ENCODE data around the gene AUTS2.

The AUTS2 gene

DNA sequence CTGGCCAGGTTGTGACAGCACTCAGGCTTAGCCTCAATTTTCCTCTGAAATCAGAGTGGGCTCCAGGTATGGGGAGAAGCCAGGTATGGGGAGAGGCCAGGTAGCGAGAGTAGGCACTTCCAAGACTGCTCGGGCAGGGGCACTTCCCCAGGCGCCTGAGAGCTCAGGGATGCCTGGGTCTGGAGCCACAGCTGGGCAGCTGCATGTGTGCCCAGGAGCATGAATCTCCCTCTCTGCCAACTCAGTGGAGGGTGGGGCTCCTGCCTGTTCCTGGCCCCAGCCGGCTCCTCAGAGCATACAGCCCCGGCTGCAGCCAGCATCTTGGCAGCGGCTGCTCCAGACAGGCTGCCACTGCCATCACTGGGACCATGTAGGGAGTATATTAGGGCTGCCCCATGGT, 313.9 kb downstream of the AUTS2 start:
- DNase-seq = no peak

DNA sequence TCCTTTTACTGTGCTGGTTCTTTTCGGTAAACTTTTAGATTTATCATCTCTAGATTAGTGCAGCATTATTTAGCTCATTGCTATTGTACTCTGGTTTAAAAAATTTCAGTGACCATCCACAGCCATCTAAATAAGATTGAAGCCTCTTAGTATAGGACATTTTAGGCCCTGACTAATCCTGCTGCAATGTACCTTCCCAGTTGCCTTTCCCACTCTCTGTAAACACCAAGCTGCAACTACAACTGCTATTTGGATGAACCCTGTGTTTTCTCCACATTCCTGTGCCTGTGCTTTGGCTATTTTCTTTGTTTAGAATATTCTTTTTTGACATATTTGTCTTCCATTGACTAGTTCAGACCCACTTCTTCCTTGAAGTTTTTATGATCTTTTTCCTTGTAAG, 314.6 kb downstream of the AUTS2 start:
- no peak for DNase-seq

DNA sequence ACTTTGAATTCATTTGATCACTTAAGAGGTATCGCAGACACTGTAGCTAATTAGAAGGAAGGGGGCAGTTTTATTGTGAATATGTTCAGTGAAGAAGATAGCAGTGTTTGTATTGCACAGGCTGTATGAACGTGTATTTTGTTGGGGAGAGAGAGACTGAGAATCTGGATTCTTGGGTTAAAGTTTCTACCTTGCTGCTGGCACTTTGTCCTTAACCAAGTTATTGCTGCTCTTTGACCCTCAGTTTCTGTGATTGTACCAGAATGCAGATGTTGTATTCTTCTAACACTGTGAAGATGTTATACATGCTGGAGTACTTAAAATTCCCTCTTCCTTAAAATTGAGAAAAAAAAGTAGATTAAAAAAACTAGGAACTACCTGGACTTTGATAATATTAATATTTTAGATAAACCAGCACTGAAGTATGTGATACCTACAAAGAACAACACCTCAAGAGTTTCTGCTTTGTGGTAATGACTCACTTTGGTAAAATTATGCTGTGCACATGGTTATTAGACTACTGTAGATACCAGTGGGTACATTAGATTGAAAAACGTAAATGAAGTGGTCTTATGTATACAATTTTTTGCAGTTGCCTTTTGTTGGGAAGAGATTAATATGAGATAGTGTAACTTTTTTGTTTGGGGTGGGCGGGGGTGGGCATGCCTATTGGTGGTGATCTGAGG, 321.3 kb downstream of the AUTS2 start:
- DNase-seq = no peak

DNA sequence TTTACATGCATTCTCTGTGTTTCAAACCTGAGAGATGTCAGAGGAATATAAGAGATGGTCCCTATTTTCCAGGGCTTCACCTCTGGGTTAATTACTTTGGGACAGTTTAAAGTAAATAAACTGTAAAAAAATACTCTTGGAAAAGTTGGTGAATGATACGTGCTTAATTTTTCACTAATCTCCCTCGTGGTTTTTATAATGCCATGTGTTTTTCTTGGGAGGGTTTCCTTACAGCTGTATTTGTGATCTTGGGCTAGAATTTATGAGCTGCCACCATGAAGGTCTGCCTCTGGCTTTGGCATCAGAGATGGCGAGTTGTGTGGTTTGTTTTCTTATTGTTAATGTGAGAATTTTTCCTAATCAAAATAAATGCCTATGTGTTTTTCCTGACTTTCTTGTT, 322.5 kb downstream of the AUTS2 start:
- no peak for DNase-seq

DNA sequence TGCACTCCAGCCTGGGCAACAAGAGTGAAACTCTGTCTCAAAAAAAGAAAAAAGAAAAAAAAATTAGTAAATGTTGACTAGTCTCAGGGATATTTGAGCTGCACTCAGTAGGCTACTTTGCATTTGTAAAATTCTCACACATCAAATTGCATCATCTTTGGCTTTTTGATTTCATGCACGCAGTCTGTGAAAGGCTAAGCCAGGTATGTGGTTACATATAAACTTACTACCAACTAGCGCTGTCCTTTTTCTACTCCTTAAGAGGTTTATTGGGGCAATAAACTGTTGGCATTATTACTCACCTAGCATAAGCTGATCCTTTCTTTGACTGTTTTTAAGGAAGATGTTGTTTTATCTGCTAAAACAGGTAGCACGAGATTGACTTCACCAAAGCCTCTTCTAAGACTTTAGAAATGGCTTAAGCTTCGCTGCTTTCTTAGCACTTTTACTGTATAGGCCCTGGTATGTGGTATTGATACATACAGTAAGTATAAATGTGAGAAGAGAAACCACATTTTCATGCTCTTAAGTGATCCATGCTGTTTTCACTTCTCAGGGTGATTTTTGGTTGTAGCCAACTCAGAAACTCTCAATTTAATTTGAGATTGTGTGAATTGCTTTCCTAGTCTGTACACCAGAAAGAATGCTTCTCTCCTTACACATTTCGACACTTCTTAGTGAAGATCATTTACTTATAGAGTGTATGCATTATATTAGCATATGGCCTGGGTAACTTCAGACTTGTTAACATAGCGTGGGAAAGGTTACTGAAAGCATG, 323.9 kb downstream of the AUTS2 start:
- no peak for DNase-seq

DNA sequence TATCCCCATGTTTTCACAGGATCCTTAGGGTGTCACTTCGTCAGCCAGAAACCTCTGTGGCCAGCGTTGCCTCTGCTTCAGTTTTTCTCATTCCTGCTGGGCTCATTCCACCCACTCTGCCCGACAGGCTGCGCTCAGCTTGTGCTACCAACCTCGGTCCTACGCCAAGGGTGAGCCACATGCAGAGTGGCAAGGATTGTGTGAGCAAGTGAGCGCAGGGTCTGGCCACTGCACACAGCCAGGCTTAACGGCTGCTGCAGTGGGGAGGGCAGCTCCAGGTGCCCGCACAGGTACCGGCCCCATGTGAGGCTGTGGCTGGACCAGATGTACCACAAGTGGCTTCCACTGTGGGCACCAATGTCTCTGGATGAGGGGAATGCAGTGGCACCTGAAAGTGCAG, 329.2 kb downstream of the AUTS2 start:
- no peak for DNase-seq

DNA sequence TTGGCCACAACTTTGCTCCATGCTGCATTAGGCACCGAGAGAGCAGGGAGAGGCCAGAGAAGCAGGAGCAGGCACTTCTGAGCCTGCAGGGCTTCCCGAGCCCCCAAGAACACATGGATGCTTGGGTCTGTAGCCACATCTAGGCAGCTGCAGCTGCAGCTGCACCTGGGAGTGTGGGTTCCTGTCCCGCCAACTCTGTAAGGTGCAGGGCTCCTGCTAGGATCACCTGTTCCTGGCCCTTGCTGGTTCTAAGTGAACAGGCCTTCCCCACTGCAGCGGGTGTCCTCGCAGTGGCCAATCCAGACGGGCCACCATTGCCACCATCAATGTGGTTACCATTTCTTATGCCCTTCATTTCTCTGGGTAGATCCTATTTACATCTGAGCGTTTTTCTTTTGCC, 330.3 kb downstream of the AUTS2 start:
- no peak for DNase-seq

DNA sequence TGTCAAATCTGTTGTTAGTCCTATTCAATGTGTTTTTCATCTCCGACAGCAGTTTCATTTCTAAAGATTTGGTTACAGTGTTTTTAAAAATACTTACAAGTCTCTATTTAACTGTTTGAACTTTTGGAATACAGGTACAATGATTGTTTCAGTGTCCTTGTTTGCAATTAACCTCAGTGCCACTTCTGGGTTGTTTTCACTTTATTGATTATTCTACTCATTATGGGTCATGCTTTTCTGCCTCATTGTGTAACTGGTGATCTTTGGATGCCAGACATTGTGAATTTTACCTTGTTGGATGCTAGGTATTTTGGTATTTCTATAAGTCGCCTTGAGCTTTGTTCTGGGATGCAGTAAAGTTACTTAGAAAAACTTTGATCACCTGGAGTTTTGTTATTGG, 331.3 kb downstream of the AUTS2 start:
- DNase-seq = no peak

DNA sequence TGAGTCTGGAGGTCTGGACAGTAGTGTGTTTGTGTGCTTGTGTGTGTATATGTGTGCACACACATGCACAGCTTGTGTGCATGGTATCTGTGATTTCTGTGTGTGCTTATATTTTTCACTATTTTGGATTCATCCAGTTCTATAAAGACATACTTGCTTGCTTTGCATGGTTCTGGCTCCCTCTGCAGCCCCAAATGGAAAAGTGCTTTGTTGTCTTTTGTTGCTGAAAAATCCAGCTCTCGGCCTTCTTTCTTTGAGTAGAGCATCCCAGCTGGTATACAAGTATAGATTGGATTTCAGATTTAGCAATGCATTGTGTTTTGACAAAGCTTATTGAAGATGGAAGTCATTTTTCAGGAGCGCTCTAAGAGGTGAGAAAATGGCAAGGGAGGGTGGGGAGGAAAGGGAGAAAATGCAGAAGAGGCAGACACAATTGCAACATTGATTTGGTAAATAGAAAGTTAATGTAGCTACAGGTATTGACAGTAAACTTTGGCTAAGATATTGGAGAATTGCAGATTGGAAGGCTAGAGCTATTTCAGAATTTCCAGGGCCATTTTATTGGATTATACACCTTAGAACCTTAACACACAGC, 333.9 kb downstream of the AUTS2 start:
- DNase-seq = no peak

DNA sequence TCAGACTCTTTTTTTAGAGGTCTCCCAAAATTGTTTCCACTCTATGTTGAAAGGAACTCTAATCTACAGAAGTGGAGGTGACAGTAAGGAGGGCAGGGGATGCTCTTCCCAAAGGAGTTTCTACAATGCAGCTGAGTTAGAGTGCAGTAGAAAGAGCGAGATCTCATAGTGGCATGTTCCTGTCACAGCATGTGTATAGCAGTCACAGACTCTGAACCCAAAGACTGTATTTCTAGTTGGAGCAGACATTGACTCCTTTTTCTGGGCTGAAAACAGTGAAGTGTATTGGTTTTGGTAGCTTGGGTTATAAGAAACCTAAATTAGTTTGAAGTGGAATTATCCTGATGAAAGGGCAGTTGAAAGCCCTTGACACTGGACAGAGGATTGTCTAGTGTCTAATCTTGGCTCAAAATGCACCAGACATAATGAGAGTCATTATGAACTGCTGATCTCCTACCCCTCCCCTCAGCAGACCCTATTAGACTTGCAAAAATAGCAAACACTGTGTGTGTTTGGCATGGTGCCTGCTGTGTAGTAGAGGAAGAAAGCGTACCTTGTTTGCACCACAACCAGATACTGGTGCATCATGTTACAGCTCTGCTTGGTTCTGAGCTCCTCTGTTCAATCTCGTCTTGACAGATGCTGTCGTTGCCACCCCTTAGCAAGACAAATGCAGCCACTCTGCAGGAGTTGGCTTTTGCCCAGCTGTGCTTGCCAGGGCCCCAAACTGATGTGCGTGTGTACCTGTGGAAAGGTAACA, 336.0 kb downstream of the AUTS2 start:
- DNase-seq = no peak

DNA sequence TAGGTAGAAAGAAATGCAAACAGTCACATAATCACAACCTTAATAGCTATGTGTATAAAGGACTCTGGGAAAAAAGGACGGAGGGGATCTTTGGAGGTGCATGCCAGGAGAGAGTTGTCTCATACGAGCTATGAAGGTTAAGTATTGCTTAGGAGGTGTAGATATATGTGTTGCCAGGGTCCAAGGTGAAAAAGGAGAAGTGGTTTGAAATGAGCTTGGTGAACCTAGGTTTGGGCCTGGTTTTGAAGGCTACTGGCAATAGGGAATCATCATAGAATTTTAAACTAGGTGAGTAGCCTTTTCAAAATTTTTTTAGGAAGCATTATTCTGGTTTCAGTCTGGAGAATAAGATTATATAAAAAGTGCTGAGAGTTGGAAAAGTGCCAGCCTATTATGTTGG, 336.8 kb downstream of the AUTS2 start:
- no peak for DNase-seq

DNA sequence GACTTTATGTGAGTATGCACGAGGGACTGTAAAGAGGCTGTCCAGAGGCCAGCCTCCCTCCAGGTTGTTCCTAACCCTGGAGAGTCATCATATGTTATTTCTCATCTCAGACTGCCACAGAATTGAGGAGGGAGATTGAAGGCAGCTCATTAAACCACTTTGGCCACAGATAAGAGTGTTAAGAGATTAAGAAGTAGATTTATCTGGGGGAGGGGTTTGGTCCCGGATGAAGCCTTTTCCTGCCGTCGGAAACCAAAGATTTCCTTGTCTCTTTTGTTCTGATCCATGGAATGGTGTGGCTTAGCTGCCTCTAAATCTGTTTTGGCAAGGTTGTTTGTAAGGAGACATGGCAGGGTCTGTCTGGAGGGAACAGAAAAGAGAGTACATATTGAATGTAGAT, 338.8 kb downstream of the AUTS2 start:
- no peak for DNase-seq

DNA sequence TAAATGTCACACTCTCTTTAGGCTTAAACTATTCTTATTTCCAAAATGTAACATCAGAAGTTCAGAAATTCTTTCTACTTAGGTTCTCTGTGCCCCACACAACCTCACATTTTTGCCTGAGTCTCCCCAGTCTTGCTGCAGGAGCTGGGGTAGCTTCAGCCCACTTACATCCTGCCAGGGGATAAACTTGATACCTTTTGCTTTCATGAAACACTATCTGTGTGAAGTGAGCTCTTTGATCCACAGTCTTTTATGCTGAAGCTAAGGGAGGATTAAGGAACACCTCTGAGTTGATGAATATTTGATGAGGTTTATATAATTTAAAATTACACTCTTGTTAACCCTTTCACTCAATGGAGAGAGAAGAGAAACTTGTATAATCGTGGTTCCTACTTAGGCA, 341.0 kb downstream of the AUTS2 start:
- DNase-seq = no peak

DNA sequence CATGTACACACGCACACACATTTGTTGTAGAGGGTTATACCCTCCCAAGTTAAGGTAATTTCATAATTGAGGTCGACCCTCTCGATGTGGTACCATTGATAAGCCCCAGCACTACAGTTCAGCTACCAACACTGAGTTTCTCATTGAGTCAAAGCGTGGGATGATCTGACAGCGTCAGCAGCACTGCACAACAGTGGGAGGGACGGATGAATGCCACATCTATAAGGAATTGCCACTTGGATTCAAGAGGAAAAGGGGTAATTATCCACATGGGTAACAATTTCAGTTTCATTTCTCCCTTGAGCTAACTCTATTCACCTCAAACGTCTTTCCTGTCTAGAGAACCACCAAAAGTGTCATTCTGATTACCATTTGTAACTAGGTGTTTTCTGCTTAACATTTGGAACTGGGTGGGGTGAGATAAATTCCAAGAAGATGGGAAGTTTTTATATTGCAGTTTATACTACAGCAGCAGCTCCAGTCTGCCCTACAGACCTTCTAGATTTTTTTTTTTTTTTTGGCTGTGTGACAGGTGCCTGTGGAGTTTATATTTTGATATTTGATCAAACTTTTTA, 342.9 kb downstream of the AUTS2 start:
- DNase-seq = no peak

DNA sequence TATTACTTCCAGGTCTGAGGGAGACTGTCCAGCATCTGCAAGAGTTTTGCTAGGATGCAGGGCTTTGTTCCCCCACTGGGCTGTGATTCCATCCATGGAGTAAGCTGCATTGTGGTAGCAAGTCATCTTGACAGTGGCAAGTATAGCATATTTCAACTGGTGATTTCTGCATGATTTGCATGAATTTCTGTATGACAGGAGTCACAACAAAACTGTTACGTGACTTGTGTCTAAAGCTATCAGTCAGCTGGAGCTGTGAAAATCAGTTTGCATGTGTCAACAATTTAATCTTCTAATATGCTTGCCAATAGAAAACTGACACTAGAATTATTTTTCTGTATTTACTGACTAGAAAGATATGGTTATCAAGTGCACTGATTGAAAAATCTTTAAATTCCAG, 344.3 kb downstream of the AUTS2 start:
- no peak for DNase-seq

DNA sequence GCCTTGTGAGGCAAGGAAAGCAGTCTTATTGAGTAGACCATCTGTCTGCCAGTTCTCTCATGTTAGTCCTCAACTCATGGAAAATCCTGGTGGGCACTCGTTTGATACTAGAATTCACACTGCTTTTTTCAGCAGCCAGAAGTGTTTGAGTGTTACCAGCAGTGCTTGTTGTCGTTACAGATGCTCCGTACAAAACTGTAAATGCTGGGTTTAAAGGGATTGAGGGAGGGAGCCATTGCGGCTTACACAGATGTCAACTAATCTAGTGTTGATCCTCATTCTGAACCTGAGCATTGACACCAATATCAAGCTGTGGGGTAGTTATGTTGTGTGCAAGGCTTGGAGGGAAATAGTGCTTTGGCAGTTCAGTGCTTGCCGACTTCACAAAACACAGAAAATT, 348.6 kb downstream of the AUTS2 start:
- no peak for DNase-seq

DNA sequence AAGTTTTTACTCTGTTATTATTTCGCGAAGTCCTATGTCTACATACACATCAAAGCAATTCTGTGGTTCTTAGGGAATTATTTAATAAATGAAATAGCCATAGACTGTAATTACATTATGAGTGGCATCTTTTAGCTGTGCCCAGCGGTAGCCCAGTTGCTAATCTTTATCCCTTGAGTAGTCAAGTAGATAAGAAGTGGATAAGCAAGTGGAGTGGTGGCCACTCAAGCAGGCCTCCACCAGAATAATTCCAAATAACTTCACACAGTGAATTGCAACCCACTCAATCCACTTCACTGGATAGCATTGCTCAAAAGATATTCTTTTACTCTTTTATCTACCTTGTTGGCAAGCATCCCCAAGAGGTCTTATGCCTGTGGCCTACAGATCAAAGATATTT, 349.7 kb downstream of the AUTS2 start:
- DNase-seq = no peak

DNA sequence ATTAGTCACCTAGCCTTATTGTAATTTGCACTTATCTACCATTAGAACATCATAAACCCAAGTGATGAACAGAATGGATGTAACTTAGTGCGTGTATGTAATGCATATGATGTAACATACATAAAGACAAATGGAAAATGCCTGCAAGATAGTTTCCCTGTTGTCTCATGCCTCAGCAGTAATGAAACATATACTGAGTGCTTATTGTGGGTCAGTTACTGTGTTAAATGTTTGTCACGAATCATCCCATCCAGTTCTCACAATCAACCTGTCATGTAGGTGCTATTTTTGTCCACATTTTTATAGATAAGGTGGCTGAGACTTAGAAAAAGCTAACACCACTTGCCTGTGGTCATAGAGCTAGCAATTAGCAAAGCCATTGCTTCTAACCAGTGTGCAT, 350.8 kb downstream of the AUTS2 start:
- DNase-seq = no peak

DNA sequence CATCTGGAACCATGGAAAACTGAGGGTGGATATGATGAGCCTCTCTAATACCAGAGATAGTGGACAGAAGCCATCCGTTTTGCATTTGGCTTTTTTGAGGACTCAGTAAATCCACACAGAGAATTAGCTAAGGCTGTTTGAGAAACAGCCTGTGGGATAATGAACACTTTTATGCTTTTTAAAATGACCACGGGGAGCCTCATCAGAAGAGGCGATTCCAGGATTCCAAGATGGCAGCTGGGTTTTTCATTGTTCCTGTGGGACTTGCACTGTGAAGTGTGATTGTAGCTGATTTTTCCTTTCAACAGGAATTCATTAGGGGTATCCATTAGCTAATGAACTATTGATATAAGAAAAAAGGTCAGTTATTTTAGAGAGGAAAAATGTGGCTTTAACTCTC, 353.2 kb downstream of the AUTS2 start:
- DNase-seq = no peak

DNA sequence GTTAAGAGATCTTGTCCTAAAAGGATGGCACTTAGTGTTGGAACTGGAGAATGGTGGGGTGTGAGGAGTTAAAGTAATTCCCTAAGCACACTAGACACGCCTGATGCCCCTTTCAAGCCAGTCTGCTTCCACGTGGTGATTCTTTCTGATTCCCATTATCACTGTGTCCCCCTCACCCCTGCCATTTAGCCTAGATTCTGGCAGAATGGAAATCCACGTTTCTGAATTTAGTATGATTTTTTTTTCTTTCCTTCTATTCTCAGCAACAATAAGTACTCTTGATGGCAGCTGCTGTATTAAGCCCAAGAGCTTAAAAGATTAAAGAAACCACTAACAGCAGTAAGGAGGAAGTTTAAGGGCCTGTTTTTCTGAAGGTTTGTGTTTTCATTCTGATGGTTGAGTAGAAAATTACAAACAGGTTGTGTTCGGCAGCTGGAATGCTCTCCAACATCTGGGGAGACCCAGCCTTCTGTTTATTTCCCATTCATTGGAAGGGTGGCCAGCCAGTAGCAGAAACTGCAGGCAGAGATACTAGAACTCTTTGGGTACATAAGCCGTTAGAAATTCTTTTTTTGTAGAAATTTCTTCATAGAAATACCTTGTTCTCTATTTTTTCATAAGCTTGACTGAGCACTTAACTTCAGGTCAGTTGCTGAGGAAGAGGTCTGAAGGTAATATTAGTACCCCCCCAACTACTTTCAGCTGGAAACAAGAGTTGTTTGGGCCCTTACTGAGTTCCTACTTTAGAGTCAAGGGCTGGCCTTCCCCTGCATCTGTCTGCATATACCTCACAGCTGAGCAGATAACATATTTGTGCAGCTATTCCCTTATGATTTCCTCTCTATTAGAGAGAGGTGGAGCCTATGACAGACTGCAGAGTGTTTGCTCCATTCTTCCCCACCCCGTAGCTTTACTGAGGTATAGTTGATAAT, 355.1 kb downstream of the AUTS2 start:
- DNase-seq = no peak

DNA sequence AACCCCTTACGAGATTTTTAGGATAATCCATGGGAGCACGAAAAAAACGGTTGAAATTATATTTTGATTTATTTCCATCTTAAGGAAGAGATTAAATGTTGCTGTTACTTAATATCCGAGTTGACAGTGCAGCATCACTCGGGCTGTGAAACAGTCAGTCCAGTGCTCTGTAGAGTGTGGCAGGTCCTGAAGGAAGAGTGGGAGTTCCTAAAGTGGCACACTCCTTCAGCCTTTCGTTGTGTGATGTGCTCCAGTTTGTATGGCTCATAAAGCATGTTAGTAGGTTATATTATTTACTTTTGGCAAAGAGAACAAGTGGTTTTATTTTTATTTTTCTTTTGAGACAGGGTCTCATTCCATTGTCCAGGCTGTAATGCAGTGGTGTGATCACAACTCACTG, 358.3 kb downstream of the AUTS2 start:
- no peak for DNase-seq

DNA sequence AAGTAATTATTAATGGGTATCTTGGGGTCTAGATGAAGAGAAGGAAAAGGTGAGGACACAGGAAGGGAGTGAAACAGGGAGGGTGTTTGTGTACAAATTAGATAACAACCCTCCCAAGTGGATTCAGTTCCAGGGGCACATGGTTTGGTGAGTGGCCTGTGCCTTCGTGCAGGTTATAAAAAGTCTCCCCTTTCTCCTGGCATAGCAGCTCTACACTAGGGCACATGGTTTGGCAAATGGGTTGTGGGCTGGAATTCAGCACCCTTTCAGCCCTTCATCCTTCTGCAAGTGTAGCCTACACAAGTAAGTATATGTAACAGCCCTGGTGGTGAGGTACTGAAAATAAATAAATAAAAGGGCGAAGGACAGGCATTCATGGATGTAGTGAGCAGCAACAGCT, 359.4 kb downstream of the AUTS2 start:
- DNase-seq = no peak

Data from 8988T (cell line).